ENCODE results near the gene EPB41L1.

- TF ChIP-seq CTCF (IDR thresholded peaks at IDR 0.05 in 8 of 11, conservative IDR thresholded peaks at IDR 0.05 in 3 of 11): peak; percentile 85 to 99 (median 96)
- TF ChIP-seq POLR2A (IDR thresholded peaks at IDR 0.05): no peak
- peak in 1 of 3 donors; percentile 23 for TF ChIP-seq POLR2AphosphoS5 (IDR thresholded peaks at IDR 0.05)
Measured at GRCh38 chr20:36202891-36203338, 48.4 kb downstream of the EPB41L1 start.

Data from spleen (tissue), 7 donors.